Right lobe of liver (tissue), 6 donors: Measurements from ENCODE around the gene MAP7D1. TPM values are rescaled to one million over a fixed set of nuclear protein-coding genes. Genes with fewer than 3 reads are reported as not detected.
"Not testable (repeated sequence)": the region's sequence is repeated elsewhere in the genome, so short reads cannot be mapped to it uniquely, and the experiment has no call there.

Experiments
- ATAC-seq, 4 donors: fragments of 200-7000 bp; cut with Tn5 transposase; one replicate each; pipeline ENCODE4 v1.9.1; 2020; ENCODE audit warnings: mild to moderate bottlenecking in 4 of 4, moderate library complexity in 4 of 4
- DNase-seq, 3 donors: peaks; one replicate each; pipeline ENCODE4 v3.0.0-alpha.2; 2020
- H3K27ac ChIP-seq, 3 donors: fragments of 200-600 bp; one replicate each; pipeline ENCODE4 v1.8.0; 2022
- H3K27me3 ChIP-seq, 2 donors: fragments of 200-600 bp; one replicate each; pipeline ENCODE4 v1.8.0; 2022
- H3K36me3 ChIP-seq, 4 donors: fragments of 200-600 bp; sonication (generic) in 1 of 4; one replicate each; pipeline versions ENCODE4 v1.5.1 to v1.8.0; 2017 to 2022; ENCODE audit warnings: control low read depth in 1 of 4
- H3K4me1 ChIP-seq, 4 donors: fragments of 200-600 bp; sonication (generic) in 1 of 4; one replicate each; pipeline versions ENCODE4 v1.5.1 to v1.8.0; 2017 to 2022; ENCODE audit warnings: control low read depth in 1 of 4
- H3K4me3 ChIP-seq, 3 donors: fragments of 200-600 bp; one replicate each; pipeline ENCODE4 v1.8.0; 2022
- H3K9me3 ChIP-seq, 4 donors: fragments of 200-600 bp; sonication (generic) in 1 of 4; one replicate each; pipeline versions ENCODE4 v1.5.1 to v1.8.0; 2017 to 2022; ENCODE audit warnings: control low read depth in 1 of 4
- POLR2A ChIP-seq: fragments of 450-650 bp; IDR thresholded peaks from one replicate; pipeline ENCODE4 v1.6.1; 2017; ENCODE audit warnings: antibody characterized with exemption, mild to moderate bottlenecking
- WGBS: methylation state at CpG from one replicate; pipeline ENCODE4 v1.1.6; 2018; ENCODE audit warnings: low coverage, low lambda C conversion rate; ENCODE audit not compliant: insufficient coverage; ENCODE audit errors: missing lambda C conversion rate; 5-methylcytosine and 5-hydroxymethylcytosine counted together
- intact Hi-C, 2 donors: fragments of 100-400 bp; cut with DNase I; formaldehyde crosslinking; loops; one replicate each; pipeline versions ENCODE4 v1.11.2 to v1.14.1; 2022
- total RNA-seq, 6 experiments: library from RNA; depleted of rRNA in 2 of 6; stranded (reverse); fragments of >200 nt in 2 of 6; fragmentation: NEBNext Ultra II Directional in 3 of 6; extraction: Animal tissue kit (Norgen Biotek cat#: 25700) in 3 of 6; gene quantifications; one replicate each; pipeline versions ENCODE4 v1.1.0 to v1.2.4, GENCODE V29; 2016 to 2023
- TF ChIP-seq, protein P1 (sequence below), 4 donors: fragments of 200-600 bp in 3 of 4; fragments of 450-650 bp in 1 of 4; IDR thresholded peaks; one replicate each; pipeline versions ENCODE4 v1.5.1 to v1.8.0; 2016 to 2022; ENCODE audit warnings: antibody characterized with exemption in 4 of 4, mild to moderate bottlenecking in 2 of 4
- donor health status: DM: no; HTN: yes; CAD: no.
- donor health status: DM: no; HTN: no; CAD: no.
- donor health status: DM: no; HTN: no; CAD: no.
- donor health status: DM: no; HTN: yes; CAD: no.
- donor health status: DM: no; HTN: yes; CAD: no.

The MAP7D1 gene
- total RNA-seq, 6 experiments from 2014 or later = 10.2 to 28.2 (median 15.8) TPM

GRCh38 chr1:36179220-36179600 lies 23.2 kb downstream of the MAP7D1 start:
- Histone ChIP-seq H3K9me3 (no peaks in the 10 kb centered on the region), H3K4me1 (peaks cover 0 to 7% (median 3%) of the 10 kb centered on the region in 4 donors), H3K36me3 (peaks cover 0 to 9% (median 2%) of the 10 kb centered on the region in 4 donors), H3K27ac (no peak overlapping the region), H3K27me3 (no peaks in the 10 kb centered on the region), H3K4me3 (peak overlapping the region in 2 of 3 donors; percentile 51 to 56)
- WGBS = 33% methylated on average over 5 of the region's 19 CpGs
- TF ChIP-seq, protein P1, sequence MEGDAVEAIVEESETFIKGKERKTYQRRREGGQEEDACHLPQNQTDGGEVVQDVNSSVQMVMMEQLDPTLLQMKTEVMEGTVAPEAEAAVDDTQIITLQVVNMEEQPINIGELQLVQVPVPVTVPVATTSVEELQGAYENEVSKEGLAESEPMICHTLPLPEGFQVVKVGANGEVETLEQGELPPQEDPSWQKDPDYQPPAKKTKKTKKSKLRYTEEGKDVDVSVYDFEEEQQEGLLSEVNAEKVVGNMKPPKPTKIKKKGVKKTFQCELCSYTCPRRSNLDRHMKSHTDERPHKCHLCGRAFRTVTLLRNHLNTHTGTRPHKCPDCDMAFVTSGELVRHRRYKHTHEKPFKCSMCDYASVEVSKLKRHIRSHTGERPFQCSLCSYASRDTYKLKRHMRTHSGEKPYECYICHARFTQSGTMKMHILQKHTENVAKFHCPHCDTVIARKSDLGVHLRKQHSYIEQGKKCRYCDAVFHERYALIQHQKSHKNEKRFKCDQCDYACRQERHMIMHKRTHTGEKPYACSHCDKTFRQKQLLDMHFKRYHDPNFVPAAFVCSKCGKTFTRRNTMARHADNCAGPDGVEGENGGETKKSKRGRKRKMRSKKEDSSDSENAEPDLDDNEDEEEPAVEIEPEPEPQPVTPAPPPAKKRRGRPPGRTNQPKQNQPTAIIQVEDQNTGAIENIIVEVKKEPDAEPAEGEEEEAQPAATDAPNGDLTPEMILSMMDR (IDR thresholded peaks at IDR 0.05) = no peak
- TF ChIP-seq POLR2A = no peak
- intact Hi-C loops = no loop called here
- ATAC-seq (peak in 3 of 4 donors; percentile 3 to 6 (median 4)), DNase-seq (no peak)

DNA sequence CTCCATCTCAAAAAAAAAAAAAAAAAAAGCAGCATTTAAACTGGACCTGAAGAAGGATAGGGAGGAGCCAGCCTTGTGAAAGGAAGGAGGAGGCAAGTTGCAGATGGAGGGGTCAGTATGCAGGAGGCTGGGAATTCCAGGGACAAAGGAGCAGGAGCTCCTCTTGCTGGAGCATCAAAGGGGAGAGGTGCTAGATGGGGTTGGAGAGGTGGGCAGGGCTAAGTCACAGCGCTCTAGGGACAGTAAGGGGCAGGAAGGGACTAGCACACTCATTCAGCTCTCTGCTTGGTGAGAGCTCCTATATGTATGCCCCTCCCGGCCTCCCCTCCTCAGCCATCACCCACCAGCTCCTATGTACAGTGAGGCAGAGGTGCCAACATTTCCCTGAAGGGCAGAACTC lies 26.8 kb downstream of the MAP7D1 start:
- Histone ChIP-seq H3K36me3 (peaks cover 0 to 7% (median 1%) of the 10 kb centered on the region in 4 donors), H3K4me3 (no peak overlapping the region), H3K27me3 (no peaks in the 10 kb centered on the region), H3K27ac (no peak overlapping the region), H3K9me3 (no peaks in the 10 kb centered on the region), H3K4me1 (peaks cover 0 to 8% (median 3%) of the 10 kb centered on the region in 4 donors)
- ATAC-seq (no peak), DNase-seq (no peak)
- TF ChIP-seq, protein P1 (IDR thresholded peaks at IDR 0.05) = no peak
- no peak for TF ChIP-seq POLR2A
- WGBS = no CpG with 5 or more reads among the region's 2 CpGs
- intact Hi-C loops = loop anchor here in 1 of 2 donors (10.0 kb wide), 1 partner anchor 88 kb away; no protein-coding TSS in a partner anchor

- Histone ChIP-seq H3K36me3 (peaks cover 0 to 7% (median 1%) of the 10 kb centered on the region in 4 donors), H3K4me1 (peaks cover 0 to 12% (median 3%) of the 10 kb centered on the region in 4 donors), H3K27me3 (no peaks in the 10 kb centered on the region), H3K4me3 (no peak overlapping the region), H3K27ac (no peak overlapping the region), H3K9me3 (no peaks in the 10 kb centered on the region)
- no peak for TF ChIP-seq POLR2A
- TF ChIP-seq, protein P1 (IDR thresholded peaks at IDR 0.05) = no peak
- no peak for ATAC-seq
- WGBS = 70% methylated on average over 2 of the region's 2 CpGs
- DNase-seq = no peak
- intact Hi-C loops = loop anchor here in 1 of 2 donors (10.0 kb wide), 1 partner anchor 89 kb away; no protein-coding TSS in a partner anchor
Measured at GRCh38 chr1:36183309-36183856, 27.4 kb downstream of the MAP7D1 start.

- Histone ChIP-seq H3K27me3 (no peaks in the 10 kb centered on the region), H3K36me3 (no peaks in the 10 kb centered on the region), H3K9me3 (no peaks in the 10 kb centered on the region), H3K4me1 (peaks cover 0 to 5% (median 0%) of the 10 kb centered on the region in 4 donors), H3K4me3 (no peak overlapping the region), H3K27ac (peak overlapping the region; percentile 19 to 58 (median 26))
- ATAC-seq = peak; percentile 98 to 100 (median 99)
- 0% methylated on average over 7 of the region's 9 CpGs for WGBS
- intact Hi-C loops = loop anchor here (5.0 to 10.0 kb wide), 2 partner anchors 36 to 93 kb away; no protein-coding TSS in a partner anchor
- no peak for TF ChIP-seq POLR2A
- TF ChIP-seq, protein P1 (IDR thresholded peaks at IDR 0.05) = peak; percentile 84 to 96 (median 88)
- peak; percentile 78 to 87 (median 82) for DNase-seq
Measured at GRCh38 chr1:36187800-36188593, 32.0 kb downstream of the MAP7D1 start.

DNA sequence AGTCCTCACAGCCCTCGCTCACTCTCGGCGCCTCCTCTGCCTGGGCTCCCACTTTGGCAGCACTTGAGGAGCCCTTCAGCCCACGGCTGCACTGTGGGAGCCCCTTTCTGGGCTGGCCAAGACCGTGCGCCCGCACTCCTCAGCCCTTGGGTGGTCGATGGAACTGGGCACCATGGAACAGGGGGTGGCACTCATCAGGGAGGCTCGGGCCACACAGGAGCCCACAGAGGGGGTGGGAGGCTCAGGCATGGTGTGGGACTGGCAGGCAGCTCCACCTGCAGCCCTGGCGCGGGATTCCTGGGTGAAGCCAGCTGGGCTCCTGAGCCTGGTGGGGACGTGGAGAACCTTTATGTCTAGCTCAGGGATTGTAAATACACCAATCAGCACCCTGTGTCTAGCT lies 40.8 kb downstream of the MAP7D1 start:
- intact Hi-C loops = not testable (repeated sequence)
- no CpG with 5 or more reads among the region's 12 CpGs for WGBS

More for the DNA sequence above, 40.8 kb downstream of the MAP7D1 start:
- not testable (repeated sequence) for H3K27me3 ChIP-seq, H3K36me3 ChIP-seq, ATAC-seq, H3K4me1 ChIP-seq, DNase-seq, H3K4me3 ChIP-seq, H3K9me3 ChIP-seq, H3K27ac ChIP-seq
